H1 (cell line): ENCODE measurements around the gene PARP1. TPM values are rescaled to one million over a fixed set of nuclear protein-coding genes. Genes with fewer than 3 reads are reported as not detected.

Experiments used
- polyA plus RNA-seq, 7 experiments: library from polyadenylated mRNA; depleted of rRNA in 3 of 7; stranded (reverse) in 5 of 7; unstranded in 2 of 7; fragments of >200 nt in 5 of 7; fragments of 200-250 nt in 2 of 7; gene quantifications; 1 replicate in 5 of 7; 2 replicates in 1 of 7; 4 replicates in 1 of 7; pipeline versions ENCODE4 v1.2.1 to v1.2.3, GENCODE V29; 2011 to 2013; ENCODE audit warnings: missing spikeins in 2 of 7, mixed read lengths in 2 of 7
- total RNA-seq: library from RNA; stranded (reverse); fragmentation: NEBNext Ultra II Directional; extraction: Animal tissue kit (Norgen Biotek cat#: 25700); gene quantifications from 2 replicates; pipeline ENCODE4 v1.2.1, GENCODE V29; 2021
- TF ChIP-seq, protein P1 (sequence below): fragments of 300-600 bp; sonication (generic); IDR thresholded peaks from 2 replicates; pipeline ENCODE4 v1.7.1; 2012; ENCODE audit warnings: low read length, moderate library complexity, mild to moderate bottlenecking, inconsistent platforms; ENCODE audit not compliant: insufficient replicate concordance

Gene PARP1
- total and polyA plus RNA-seq, 2 of the 8 experiments (the other 6 are each of a cell fraction or from before 2014, with no cell fraction given) = 416 to 441 TPM

DNA sequence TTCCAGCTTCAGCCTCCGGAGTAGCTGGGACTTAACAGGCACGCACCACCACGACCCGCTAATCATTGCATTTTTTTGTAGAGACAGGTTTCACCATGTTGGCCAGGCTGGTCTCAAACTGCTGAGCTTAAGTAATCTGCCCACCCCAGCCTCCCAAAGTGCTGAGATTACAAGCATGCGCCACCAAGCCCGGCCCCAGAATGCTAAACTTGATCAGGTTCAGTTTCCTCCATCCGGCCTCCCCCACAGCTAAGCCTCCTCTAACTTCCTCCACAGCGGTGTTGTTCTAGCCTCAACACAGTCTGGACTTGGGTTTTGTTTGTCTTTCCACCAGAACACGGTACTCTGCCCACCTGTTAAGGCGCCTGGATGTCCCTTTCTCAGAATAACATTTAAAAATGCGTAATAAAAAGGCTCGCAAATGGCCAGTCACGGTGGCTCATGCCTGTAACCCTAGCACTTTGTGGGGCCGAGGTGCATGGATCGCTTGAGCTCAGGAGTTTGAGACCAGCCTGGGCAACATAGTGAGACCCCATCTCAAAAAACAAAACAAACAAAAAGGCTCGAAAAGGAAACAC, 2.4 kb downstream of the PARP1 start (continued):
- TF ChIP-seq, protein P1, sequence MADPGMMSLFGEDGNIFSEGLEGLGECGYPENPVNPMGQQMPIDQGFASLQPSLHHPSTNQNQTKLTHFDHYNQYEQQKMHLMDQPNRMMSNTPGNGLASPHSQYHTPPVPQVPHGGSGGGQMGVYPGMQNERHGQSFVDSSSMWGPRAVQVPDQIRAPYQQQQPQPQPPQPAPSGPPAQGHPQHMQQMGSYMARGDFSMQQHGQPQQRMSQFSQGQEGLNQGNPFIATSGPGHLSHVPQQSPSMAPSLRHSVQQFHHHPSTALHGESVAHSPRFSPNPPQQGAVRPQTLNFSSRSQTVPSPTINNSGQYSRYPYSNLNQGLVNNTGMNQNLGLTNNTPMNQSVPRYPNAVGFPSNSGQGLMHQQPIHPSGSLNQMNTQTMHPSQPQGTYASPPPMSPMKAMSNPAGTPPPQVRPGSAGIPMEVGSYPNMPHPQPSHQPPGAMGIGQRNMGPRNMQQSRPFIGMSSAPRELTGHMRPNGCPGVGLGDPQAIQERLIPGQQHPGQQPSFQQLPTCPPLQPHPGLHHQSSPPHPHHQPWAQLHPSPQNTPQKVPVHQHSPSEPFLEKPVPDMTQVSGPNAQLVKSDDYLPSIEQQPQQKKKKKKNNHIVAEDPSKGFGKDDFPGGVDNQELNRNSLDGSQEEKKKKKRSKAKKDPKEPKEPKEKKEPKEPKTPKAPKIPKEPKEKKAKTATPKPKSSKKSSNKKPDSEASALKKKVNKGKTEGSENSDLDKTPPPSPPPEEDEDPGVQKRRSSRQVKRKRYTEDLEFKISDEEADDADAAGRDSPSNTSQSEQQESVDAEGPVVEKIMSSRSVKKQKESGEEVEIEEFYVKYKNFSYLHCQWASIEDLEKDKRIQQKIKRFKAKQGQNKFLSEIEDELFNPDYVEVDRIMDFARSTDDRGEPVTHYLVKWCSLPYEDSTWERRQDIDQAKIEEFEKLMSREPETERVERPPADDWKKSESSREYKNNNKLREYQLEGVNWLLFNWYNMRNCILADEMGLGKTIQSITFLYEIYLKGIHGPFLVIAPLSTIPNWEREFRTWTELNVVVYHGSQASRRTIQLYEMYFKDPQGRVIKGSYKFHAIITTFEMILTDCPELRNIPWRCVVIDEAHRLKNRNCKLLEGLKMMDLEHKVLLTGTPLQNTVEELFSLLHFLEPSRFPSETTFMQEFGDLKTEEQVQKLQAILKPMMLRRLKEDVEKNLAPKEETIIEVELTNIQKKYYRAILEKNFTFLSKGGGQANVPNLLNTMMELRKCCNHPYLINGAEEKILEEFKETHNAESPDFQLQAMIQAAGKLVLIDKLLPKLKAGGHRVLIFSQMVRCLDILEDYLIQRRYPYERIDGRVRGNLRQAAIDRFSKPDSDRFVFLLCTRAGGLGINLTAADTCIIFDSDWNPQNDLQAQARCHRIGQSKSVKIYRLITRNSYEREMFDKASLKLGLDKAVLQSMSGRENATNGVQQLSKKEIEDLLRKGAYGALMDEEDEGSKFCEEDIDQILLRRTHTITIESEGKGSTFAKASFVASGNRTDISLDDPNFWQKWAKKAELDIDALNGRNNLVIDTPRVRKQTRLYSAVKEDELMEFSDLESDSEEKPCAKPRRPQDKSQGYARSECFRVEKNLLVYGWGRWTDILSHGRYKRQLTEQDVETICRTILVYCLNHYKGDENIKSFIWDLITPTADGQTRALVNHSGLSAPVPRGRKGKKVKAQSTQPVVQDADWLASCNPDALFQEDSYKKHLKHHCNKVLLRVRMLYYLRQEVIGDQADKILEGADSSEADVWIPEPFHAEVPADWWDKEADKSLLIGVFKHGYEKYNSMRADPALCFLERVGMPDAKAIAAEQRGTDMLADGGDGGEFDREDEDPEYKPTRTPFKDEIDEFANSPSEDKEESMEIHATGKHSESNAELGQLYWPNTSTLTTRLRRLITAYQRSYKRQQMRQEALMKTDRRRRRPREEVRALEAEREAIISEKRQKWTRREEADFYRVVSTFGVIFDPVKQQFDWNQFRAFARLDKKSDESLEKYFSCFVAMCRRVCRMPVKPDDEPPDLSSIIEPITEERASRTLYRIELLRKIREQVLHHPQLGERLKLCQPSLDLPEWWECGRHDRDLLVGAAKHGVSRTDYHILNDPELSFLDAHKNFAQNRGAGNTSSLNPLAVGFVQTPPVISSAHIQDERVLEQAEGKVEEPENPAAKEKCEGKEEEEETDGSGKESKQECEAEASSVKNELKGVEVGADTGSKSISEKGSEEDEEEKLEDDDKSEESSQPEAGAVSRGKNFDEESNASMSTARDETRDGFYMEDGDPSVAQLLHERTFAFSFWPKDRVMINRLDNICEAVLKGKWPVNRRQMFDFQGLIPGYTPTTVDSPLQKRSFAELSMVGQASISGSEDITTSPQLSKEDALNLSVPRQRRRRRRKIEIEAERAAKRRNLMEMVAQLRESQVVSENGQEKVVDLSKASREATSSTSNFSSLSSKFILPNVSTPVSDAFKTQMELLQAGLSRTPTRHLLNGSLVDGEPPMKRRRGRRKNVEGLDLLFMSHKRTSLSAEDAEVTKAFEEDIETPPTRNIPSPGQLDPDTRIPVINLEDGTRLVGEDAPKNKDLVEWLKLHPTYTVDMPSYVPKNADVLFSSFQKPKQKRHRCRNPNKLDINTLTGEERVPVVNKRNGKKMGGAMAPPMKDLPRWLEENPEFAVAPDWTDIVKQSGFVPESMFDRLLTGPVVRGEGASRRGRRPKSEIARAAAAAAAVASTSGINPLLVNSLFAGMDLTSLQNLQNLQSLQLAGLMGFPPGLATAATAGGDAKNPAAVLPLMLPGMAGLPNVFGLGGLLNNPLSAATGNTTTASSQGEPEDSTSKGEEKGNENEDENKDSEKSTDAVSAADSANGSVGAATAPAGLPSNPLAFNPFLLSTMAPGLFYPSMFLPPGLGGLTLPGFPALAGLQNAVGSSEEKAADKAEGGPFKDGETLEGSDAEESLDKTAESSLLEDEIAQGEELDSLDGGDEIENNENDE = no peak
- TF ChIP-seq, all 59 proteins: peak for 3
